Tibial nerve (tissue), 4 donors: ENCODE measurements around the gene NHERF2. TPM values are rescaled to one million over a fixed set of nuclear protein-coding genes. Genes with fewer than 3 reads are reported as not detected.

ENCODE experiments used
- DNase-seq, 2 donors: peaks; one replicate each; pipeline ENCODE4 v3.0.0-alpha.2; 2019; ENCODE audit warnings: low spot score in 2 of 2
- H3K27ac ChIP-seq, 4 donors: fragments of 200-600 bp; sonication (generic) in 3 of 4; one replicate each; pipeline ENCODE4 v1.5.1; 2017 to 2019; ENCODE audit warnings: mild to moderate bottlenecking in 1 of 4
- H3K27me3 ChIP-seq, 2 donors: fragments of 200-600 bp; sonication (generic) in 1 of 2; one replicate each; pipeline versions ENCODE4 v1.5.1 to v1.6.0; 2017 to 2019
- H3K36me3 ChIP-seq, 3 donors: fragments of 200-600 bp; sonication (generic); one replicate each; pipeline ENCODE4 v1.5.1; 2018 to 2019
- H3K4me1 ChIP-seq, 4 donors: fragments of 200-600 bp; sonication (generic) in 3 of 4; one replicate each; pipeline ENCODE4 v1.5.1; 2017 to 2019
- H3K4me3 ChIP-seq, 4 donors: fragments of 200-600 bp; sonication (generic) in 3 of 4; one replicate each; pipeline ENCODE4 v1.5.1; 2017 to 2019; ENCODE audit warnings: mild to moderate bottlenecking in 1 of 4, moderate library complexity in 1 of 4
- H3K9me3 ChIP-seq, 4 donors: fragments of 200-600 bp; sonication (generic) in 3 of 4; one replicate each; pipeline ENCODE4 v1.5.1; 2017 to 2019
- CTCF ChIP-seq, 5 experiments: fragments of 200-600 bp in 3 of 5; fragments of 450-650 bp in 2 of 5; sonication (generic) in 3 of 5; IDR thresholded peaks; one replicate each; pipeline ENCODE4 v1.5.1; 2016 to 2019; ENCODE audit warnings: antibody characterized with exemption in 5 of 5, mild to moderate bottlenecking in 3 of 5, moderate library complexity in 2 of 5
- EP300 ChIP-seq, 2 donors: sonication (generic); formaldehyde crosslinking; IDR thresholded peaks; one replicate each; pipeline ENCODE4 v1.6.1; 2017; ENCODE audit warnings: antibody characterized with exemption in 2 of 2, mild to moderate bottlenecking in 1 of 2
- POLR2A ChIP-seq, 2 donors: fragments of 450-650 bp; IDR thresholded peaks; one replicate each; pipeline ENCODE4 v1.6.1; 2017; ENCODE audit warnings: antibody characterized with exemption in 2 of 2, mild to moderate bottlenecking in 2 of 2, moderate library complexity in 2 of 2
- WGBS, 2 donors: methylation state at CpG; one replicate each; pipeline ENCODE4 v1.1.5; 2018; 5-methylcytosine and 5-hydroxymethylcytosine counted together
- total RNA-seq, 4 donors: library from RNA; depleted of rRNA; stranded (reverse); fragments of >200 nt; gene quantifications; one replicate each; pipeline ENCODE4 v1.1.0, GENCODE V29; 2016

NHERF2 gene
- total RNA-seq, 4 donors from 2014 or later, result 54.7 to 83.1 (median 64.9) TPM

GRCh38 chr16:1982013-1982433 is 44.7 kb upstream of the NHERF2 start:
- DNase-seq, result no peak
- peaks cover 0 to 54% of the 10 kb centered on the region in 2 donors for H3K27me3 ChIP-seq
- WGBS, 2 donors, result 39 to 43% methylated on average over 5 of the region's 5 CpGs
- TF ChIP-seq EP300 (IDR thresholded peaks at IDR 0.05) (no peak), POLR2A (IDR thresholded peaks at IDR 0.05) (no peak)
- H3K27ac ChIP-seq, result no peak overlapping the region
- no peaks in the 10 kb centered on the region for H3K9me3 ChIP-seq
- H3K36me3 ChIP-seq, result peaks cover 0 to 44% (median 13%) of the 10 kb centered on the region in 3 donors
- peaks cover 0 to 46% (median 24%) of the 10 kb centered on the region in 4 donors for H3K4me1 ChIP-seq
- no peak overlapping the region for H3K4me3 ChIP-seq

GRCh38 chr16:1982991-1983543 is 43.6 kb upstream of the NHERF2 start:
- no peaks in the 10 kb centered on the region for H3K9me3 ChIP-seq
- peak overlapping the region; percentile 56 to 94 (median 70) for H3K4me3 ChIP-seq
- WGBS, 2 donors, result 20 to 30% methylated on average over 17 to 19 of the region's 19 CpGs
- no peak for DNase-seq
- peak overlapping the region in 2 of 4 donors; percentile 85 to 86 for H3K27ac ChIP-seq
- no peak for TF ChIP-seq POLR2A (IDR thresholded peaks at IDR 0.05)
- H3K4me1 ChIP-seq, result peaks cover 0 to 46% (median 24%) of the 10 kb centered on the region in 4 donors
- peaks cover 0 to 44% of the 10 kb centered on the region in 2 donors for H3K27me3 ChIP-seq
- peaks cover 0 to 41% (median 4%) of the 10 kb centered on the region in 3 donors for H3K36me3 ChIP-seq

- WGBS, 2 donors, result 1 to 7% methylated on average over 9 to 33 of the region's 109 CpGs
- DNase-seq, result peak; percentile 71 to 78
- TF ChIP-seq POLR2A (IDR thresholded peaks at IDR 0.05), result no peak
- peak in 4 of 5 experiments; percentile 20 to 62 (median 45) for TF ChIP-seq CTCF (IDR thresholded peaks at IDR 0.05)
- TF ChIP-seq EP300 (IDR thresholded peaks at IDR 0.05), result peak in 1 of 2 donors; percentile 64
- H3K27ac ChIP-seq, result peak within 1 kb of the TSS in 3 of 4 donors; percentile 80 to 86 (median 85)
- H3K27me3 ChIP-seq, result peaks cover 0 to 44% of the 10 kb centered on the region in 2 donors
- peak within 1 kb of the TSS; percentile 56 to 94 (median 88) for H3K4me3 ChIP-seq
- peaks cover 0 to 34% (median 0%) of the 10 kb centered on the region in 3 donors for H3K36me3 ChIP-seq
- H3K9me3 ChIP-seq, result no peaks in the 10 kb centered on the region
- H3K4me1 ChIP-seq, result peaks cover 0 to 46% (median 24%) of the 10 kb centered on the region in 4 donors
These were observed 43.0 kb upstream of the NHERF2 start, which contains the start of gene GFER for GRCh38 chr16:1983544-1984346. Gene GFER (plus strand): TSS chr16:1984193. CDS start chr16:1984219, 26 bp downstream.

GRCh38 chr16:1984347-1985225 is 42.1 kb upstream of the NHERF2 start:
- 8 to 10% methylated on average over 44 to 48 of the region's 58 CpGs for WGBS, 2 donors
- Histone ChIP-seq H3K9me3 (no peaks in the 10 kb centered on the region), H3K27me3 (peaks cover 0 to 44% of the 10 kb centered on the region in 2 donors), H3K36me3 (peaks cover 0 to 26% (median 0%) of the 10 kb centered on the region in 3 donors), H3K27ac (peak overlapping the region in 3 of 4 donors; percentile 74 to 86 (median 85)), H3K4me1 (peaks cover 0 to 42% (median 22%) of the 10 kb centered on the region in 4 donors), H3K4me3 (peak overlapping the region; percentile 56 to 94 (median 88))
- TF ChIP-seq POLR2A (IDR thresholded peaks at IDR 0.05), result no peak
- no peak for TF ChIP-seq EP300 (IDR thresholded peaks at IDR 0.05)
- no peak for TF ChIP-seq CTCF (IDR thresholded peaks at IDR 0.05)
- no peak for DNase-seq

GRCh38 chr16:1985466-1986150 is 41.1 kb upstream of the NHERF2 start:
- TF ChIP-seq EP300 (IDR thresholded peaks at IDR 0.05) (no peak), POLR2A (IDR thresholded peaks at IDR 0.05) (no peak), CTCF (IDR thresholded peaks at IDR 0.05) (no peak)
- peaks cover 0 to 42% of the 10 kb centered on the region in 2 donors for H3K27me3 ChIP-seq
- H3K27ac ChIP-seq, result peak overlapping the region in 1 of 4 donors; percentile 85
- WGBS, 2 donors, result 93 to 95% methylated on average over 12 of the region's 14 CpGs
- H3K4me1 ChIP-seq, result peaks cover 0 to 41% (median 20%) of the 10 kb centered on the region in 4 donors
- no peak for DNase-seq
- H3K4me3 ChIP-seq, result peak overlapping the region in 1 of 4 donors; percentile 94
- H3K9me3 ChIP-seq, result no peaks in the 10 kb centered on the region
- H3K36me3 ChIP-seq, result peaks cover 0 to 26% (median 0%) of the 10 kb centered on the region in 3 donors
